Measurements from ENCODE around the gene SYNE1.

Gene SYNE1

GRCh38 chr6:152127432-152128165, 509.6 kb downstream of the SYNE1 start:
- DNase-seq, result no peak

DNA sequence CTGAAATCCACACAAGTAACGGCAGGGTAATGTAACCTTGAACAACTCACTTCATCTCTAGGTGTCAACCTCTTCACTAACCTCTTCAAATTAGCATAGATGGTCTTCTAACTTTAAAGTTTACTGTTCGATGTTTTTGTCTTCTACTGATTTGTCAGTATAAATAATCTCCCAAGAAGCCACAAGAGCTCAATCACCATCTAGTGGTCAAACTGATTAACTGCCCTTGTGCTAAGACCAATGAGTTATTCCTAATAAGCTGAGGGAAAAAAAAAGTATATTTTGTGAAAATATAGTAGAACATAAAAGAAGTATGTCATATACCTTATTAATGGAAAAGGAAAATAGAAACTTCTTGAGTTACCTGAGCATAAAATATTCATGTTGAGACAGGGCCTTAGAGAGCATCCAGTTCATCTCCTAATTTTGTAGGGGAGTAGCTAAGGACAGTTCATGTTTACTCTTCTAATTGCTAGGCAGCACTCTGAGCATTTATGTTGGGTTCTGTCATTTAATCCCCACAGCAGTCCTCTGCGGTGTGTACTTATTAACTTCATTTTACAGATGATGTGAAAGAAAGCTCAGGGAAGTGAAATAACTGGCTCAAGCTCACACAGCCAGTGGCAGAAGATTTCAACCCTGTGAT, 512.6 kb downstream of the SYNE1 start:
- DNase-seq, result no peak

- DNase-seq, result no peak
Measured at GRCh38 chr6:152123076-152123475, 514.1 kb downstream of the SYNE1 start.

GRCh38 chr6:152122434-152122833, 514.7 kb downstream of the SYNE1 start:
- no peak for DNase-seq

DNA sequence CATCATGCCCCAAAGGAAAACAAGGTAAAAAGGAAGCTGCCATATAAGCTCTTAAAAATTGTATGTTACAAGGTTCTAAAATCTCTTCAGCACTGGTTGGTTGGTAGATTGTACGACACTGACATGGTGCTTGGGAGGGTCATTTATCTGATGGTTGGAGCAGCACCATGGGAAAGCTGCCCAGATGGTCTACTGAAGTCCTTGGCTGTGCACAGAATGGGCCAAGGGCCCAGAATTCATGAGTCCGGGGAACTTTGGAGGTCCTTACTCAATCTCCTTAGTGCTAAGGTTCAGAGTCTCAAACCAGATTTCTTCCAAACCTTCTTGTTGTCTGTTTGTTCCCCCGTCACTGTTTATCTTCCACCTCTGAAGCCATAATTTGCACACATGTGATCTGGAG, 515.3 kb downstream of the SYNE1 start:
- DNase-seq, result no peak

DNA sequence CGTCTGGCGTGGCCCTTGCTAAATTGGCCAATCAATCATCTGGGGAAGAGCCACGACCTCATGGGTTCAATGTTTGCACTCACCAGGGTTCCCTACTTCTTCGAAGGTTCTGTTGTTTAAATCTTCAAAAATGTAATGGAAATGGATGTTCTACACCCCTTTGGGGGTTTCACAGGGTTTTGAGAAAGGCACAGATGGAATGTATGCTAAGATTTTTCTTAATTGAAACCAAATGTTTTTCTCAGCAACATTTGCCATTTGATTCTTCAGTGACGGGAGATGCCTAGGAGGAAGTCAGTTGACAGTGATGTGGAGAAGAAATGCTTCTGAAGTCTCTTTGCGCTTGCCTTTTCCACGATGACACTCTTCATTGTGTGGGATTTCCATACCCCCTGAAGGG, 517.3 kb downstream of the SYNE1 start:
- no peak for DNase-seq

DNA sequence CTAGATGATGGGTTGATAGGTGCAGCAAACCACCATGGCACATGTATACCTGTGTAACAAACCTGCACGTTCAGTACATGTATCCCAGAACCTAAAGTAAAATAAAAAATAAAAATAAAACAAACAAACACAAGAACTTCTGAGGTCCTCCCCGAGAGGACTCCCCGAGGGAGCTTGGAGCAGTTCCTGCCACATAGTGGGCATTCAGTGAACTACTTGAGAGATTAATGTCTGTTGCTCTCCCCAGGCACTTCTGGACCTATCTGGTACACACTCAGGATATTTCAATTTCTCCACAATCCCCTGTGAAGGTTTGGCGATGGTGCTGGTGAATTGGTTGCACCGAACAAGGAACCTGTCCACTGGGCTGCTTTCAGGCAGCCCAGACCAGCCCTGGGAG, 518.5 kb downstream of the SYNE1 start:
- no peak for DNase-seq

GRCh38 chr6:152118224-152118623, 518.9 kb downstream of the SYNE1 start:
- DNase-seq, result no peak

- no peak for DNase-seq
Measured at GRCh38 chr6:152117156-152118133, 519.7 kb downstream of the SYNE1 start.

GRCh38 chr6:152112491-152113261, 524.5 kb downstream of the SYNE1 start:
- DNase-seq, result no peak

GRCh38 chr6:152110886-152111820, 526.0 kb downstream of the SYNE1 start:
- DNase-seq, result no peak

DNA sequence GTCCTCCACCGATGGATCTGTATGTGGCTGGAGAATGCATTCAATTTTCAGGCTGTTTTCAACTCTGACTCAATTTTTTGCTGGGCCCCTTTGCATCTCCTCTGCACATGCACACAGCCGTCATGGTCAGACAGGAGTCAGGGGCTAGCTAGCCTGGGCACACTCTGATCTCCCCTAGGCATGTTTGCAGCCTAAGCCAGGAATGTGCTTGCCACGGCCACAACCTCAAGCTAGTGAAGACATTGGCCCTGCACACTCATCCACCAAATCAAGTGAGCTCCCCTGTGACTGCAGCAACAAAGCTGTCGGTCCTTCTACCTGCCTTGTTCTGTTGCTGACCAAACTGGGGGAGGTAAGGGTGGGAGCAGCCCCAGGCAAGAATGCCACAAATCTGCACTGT, 529.2 kb downstream of the SYNE1 start:
- DNase-seq, result no peak

- DNase-seq, result no peak
Measured at GRCh38 chr6:152100183-152100618, 537.0 kb downstream of the SYNE1 start.

DNA sequence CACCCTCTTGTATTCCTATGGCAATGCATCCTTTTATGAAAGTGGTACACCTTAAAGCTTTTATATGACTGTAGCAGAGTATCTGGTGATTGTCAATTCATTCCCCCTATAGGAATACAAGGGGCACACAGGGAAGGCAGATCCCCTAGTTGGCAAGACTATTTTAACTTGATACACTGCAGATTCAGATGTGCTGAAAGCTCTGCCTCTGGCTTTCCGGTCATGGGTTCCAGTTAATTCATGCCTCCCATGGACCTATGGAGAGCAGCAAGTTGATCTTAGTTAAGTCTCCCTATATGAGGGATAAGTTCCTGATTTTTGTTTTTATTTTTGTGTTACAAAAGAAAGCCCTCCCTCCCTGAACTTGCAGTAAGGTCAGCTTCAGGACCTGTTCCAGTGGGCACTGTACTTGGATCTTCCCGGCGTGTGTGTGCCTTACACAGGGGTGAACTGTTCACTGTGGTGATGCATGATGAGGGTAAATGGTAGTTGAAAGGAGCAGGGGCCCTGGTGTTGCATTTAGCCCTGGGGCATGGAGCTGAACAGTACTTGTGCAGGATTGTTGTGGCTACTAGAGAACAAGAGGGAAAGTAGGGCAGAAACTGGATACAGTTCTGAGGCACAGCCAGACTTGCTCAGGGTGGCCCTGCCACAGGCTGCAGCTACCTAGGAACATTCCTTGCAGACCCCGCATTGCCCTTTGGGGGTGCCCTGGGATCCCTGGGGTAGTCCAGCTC, 537.5 kb downstream of the SYNE1 start:
- DNase-seq, result no peak

DNA sequence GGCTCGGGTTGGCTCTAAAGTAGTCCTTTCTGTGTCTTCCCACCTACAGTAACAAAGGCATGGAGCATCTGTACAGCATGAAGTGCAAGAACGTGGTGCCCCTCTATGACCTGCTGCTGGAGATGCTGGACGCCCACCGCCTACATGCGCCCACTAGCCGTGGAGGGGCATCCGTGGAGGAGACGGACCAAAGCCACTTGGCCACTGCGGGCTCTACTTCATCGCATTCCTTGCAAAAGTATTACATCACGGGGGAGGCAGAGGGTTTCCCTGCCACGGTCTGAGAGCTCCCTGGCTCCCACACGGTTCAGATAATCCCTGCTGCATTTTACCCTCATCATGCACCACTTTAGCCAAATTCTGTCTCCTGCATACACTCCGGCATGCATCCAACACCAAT, 538.5 kb downstream of the SYNE1 start:
- DNase-seq, result no peak

GRCh38 chr6:152096863-152097496, 540.2 kb downstream of the SYNE1 start:
- no peak for DNase-seq

- peak; percentile 39 for DNase-seq
Measured at GRCh38 chr6:152094992-152095592, 542.1 kb downstream of the SYNE1 start.

- no peak for DNase-seq
Measured at GRCh38 chr6:152094276-152094675, 542.9 kb downstream of the SYNE1 start.

DNA sequence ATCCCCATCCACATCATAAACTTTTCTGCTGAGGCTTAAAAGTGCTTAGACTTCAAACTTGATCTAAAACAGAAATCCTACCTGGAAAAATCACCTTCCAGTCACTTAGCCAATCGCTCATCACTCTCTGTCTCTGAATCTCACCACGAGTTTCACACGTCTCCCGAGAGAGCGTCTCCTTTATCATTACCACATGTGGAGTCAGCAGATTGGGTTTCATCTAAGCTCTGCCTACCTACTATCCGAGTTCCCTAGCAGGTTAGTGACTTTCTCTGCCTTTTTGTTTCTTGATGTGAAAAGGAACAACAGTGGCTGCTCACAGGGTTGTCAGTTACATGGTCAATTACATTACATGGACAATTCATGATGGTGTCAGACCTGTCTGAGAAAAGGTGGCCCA, 543.5 kb downstream of the SYNE1 start:
- no peak for DNase-seq

DNA sequence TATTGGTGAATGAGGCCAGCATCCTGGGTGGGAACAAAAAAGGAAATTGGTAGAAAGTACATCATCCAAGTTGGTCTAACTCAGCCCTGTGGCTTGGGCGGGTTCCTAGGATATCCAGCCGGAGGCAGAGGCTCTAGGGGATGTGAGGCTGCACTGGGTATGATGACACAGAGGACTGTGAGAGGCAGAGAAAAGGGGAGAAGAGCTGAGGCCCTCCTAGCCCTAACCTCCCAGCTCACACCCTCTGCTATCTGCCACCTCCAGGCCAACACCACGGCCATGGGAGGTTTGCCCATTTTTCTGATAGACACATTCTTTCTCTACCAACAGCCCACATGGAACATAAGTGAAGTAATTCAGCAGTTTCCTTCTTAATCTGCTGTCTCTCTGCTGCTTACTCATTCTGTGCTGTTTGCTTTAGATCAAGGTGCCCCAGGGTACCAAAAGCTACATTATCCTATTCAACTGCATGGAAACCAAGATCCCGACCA, 545.3 kb downstream of the SYNE1 start:
- no peak for DNase-seq
